ENCODE results near the gene PID1. TPM values are rescaled to one million over a fixed set of nuclear protein-coding genes. Genes with fewer than 3 reads are reported as not detected.

Gene PID1
- total RNA-seq, 1 donor from 2014 or later, result 51.4 TPM

GRCh38 chr2:229282758-229283546 is 11.9 kb upstream of the PID1 start:
- Histone ChIP-seq H3K4me1 (no peaks in the 10 kb centered on the region), H3K27me3 (no peaks in the 10 kb centered on the region), H3K27ac (no peak overlapping the region), H3K9me3 (no peaks in the 10 kb centered on the region), H3K4me3 (no peak overlapping the region), H3K36me3 (no peaks in the 10 kb centered on the region)
- no peak for TF ChIP-seq CTCF (IDR thresholded peaks at IDR 0.05)
- intact Hi-C loops (cut with DNase I), result no loop called here
- DNase-seq, result no peak
- ATAC-seq, result peak; percentile 94

GRCh38 chr2:229279516-229279915 is 8.4 kb upstream of the PID1 start:
- no peak for DNase-seq
- no peaks in the 10 kb centered on the region for H3K4me1 ChIP-seq
- no peak for TF ChIP-seq CTCF (IDR thresholded peaks at IDR 0.05)
- no peak overlapping the region for H3K4me3 ChIP-seq
- intact Hi-C loops (cut with DNase I), result no loop called here
- H3K27ac ChIP-seq, result no peak overlapping the region
- H3K27me3 ChIP-seq, result no peaks in the 10 kb centered on the region
- ATAC-seq, result no peak
- H3K36me3 ChIP-seq, result no peaks in the 10 kb centered on the region
- H3K9me3 ChIP-seq, result no peaks in the 10 kb centered on the region

- ATAC-seq (no peak), DNase-seq (no peak)
- intact Hi-C loops (cut with DNase I), result no loop called here
- Histone ChIP-seq H3K36me3 (no peaks in the 10 kb centered on the region), H3K4me3 (no peak overlapping the region), H3K27me3 (no peaks in the 10 kb centered on the region), H3K27ac (no peak overlapping the region), H3K9me3 (no peaks in the 10 kb centered on the region), H3K4me1 (peaks cover 5% of the 10 kb centered on the region)
- TF ChIP-seq CTCF (IDR thresholded peaks at IDR 0.05), result no peak
Measured at GRCh38 chr2:229275506-229275905, 4.4 kb upstream of the PID1 start.

GRCh38 chr2:229273723-229274338 is 2.7 kb upstream of the PID1 start:
- TF ChIP-seq CTCF (IDR thresholded peaks at IDR 0.05), result peak; percentile 77
- Histone ChIP-seq H3K4me3 (peak overlapping the region; percentile 39), H3K36me3 (no peaks in the 10 kb centered on the region), H3K9me3 (no peaks in the 10 kb centered on the region), H3K27ac (peak overlapping the region; percentile 39), H3K27me3 (no peaks in the 10 kb centered on the region), H3K4me1 (peaks cover 5% of the 10 kb centered on the region)
- peak; percentile 74 for DNase-seq
- peak; percentile 91 for ATAC-seq
- intact Hi-C loops (cut with DNase I), result no loop called here

- DNase-seq (no peak), ATAC-seq (no peak)
- Histone ChIP-seq H3K9me3 (no peaks in the 10 kb centered on the region), H3K36me3 (no peaks in the 10 kb centered on the region), H3K27me3 (no peaks in the 10 kb centered on the region), H3K27ac (peak overlapping the region; percentile 39), H3K4me3 (peak overlapping the region; percentile 39), H3K4me1 (peaks cover 5% of the 10 kb centered on the region)
- intact Hi-C loops (cut with DNase I), result no loop called here
- no peak for TF ChIP-seq CTCF (IDR thresholded peaks at IDR 0.05)
Measured at GRCh38 chr2:229273006-229273722, 2.1 kb upstream of the PID1 start.
